Type B pancreatic cell (in vitro differentiated cells): ENCODE results near the gene FOXF1. TPM values are rescaled to one million over a fixed set of nuclear protein-coding genes. Genes with fewer than 3 reads are reported as not detected.

Experiments
- DNase-seq: peaks from one replicate; pipeline ENCODE4 v3.0.0; 2021; ENCODE audit warnings: mixed read lengths; ENCODE audit not compliant: unreplicated experiment; ENCODE audit errors: extremely low spot score
- H3K27ac Mint-ChIP-seq: 2 replicates; pipeline ENCODE4 v1.8.0; 2021; ENCODE audit warnings: mild to moderate bottlenecking, mixed read lengths
- H3K27me3 Mint-ChIP-seq: 2 replicates; pipeline ENCODE4 v1.8.0; 2021; ENCODE audit warnings: mixed read lengths
- H3K36me3 Mint-ChIP-seq: 2 replicates; pipeline ENCODE4 v1.8.0; 2021; ENCODE audit warnings: mixed read lengths
- H3K4me1 Mint-ChIP-seq: one replicate; pipeline ENCODE4 v1.8.0; 2021; ENCODE audit warnings: mixed read lengths; ENCODE audit not compliant: unreplicated experiment
- H3K4me3 Mint-ChIP-seq: 2 replicates; pipeline ENCODE4 v1.8.0; 2021; ENCODE audit warnings: mild to moderate bottlenecking, mixed read lengths
- H3K9me3 Mint-ChIP-seq: 2 replicates; pipeline ENCODE4 v1.8.0; 2021; ENCODE audit warnings: mixed read lengths
- CTCF ChIP-seq: fragments of 200-600 bp; sonication (generic); conservative IDR thresholded peaks from 2 replicates; pipeline ENCODE4 v1.5.0; 2021; ENCODE audit warnings: antibody characterized with exemption, mild to moderate bottlenecking
- total RNA-seq: library from RNA; stranded (reverse); gene quantifications from 2 replicates; pipeline ENCODE4 v1.2.1, GENCODE V29; 2021; ENCODE audit warnings: low replicate concordance

Gene FOXF1
- total RNA-seq, 1 donor from 2014 or later: 3.4 TPM

DNA sequence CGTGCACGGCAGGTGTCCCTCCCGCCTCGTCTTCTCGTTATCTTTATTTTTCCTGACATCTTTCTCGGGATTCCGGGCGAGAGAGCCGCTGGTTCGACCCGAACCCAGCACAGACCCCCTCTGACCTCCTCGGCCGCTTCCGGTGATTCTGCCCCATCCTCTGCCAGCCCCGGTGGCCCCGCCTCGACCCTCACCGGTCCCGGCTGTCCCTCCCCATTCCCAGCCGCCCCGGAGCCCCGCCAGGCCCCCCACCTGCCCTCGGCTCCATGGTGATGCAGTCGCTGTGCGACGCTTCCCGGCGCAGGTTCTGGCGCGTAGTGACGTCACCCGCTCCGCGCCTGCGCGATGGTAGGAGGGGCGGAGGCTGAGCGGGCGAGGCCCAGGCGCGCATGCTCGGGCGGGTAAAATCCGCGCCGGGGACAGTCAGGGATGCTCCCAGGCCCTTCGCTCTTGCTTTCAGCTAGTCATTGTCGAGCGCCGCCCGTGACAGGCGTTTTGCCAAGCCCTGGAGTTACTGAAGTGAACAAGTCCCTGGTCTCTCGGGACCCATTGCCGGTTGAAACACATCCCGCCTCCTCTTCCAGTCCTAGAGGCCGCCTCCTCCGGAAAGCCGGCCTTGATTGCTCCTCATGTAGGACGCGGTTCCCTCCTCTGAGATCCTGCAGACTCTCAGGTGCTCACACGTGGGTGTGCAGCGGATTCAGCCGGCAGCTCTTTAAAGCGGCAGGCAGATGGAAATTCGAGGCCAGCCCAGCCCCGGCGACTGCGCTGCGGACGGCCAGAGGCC lies 44.8 kb downstream of the FOXF1 start, which contains the start of gene MTHFSD:
Gene MTHFSD (minus strand): TSS at position 319 of the 787 bp plus-strand sequence. CDS start 51 bp downstream, at position 268.
- Mint-ChIP-seq H3K4me3 (peak within 1 kb of the TSS; percentile 87), H3K9me3 (no peaks in the 10 kb centered on the region), H3K4me1 (peaks cover 17% of the 10 kb centered on the region), H3K27ac (peak within 1 kb of the TSS; percentile 89), H3K36me3 (no peaks in the 10 kb centered on the region), H3K27me3 (peaks cover 10% of the 10 kb centered on the region)
- DNase-seq: peak; percentile 93
- no peak for TF ChIP-seq CTCF

- Mint-ChIP-seq H3K36me3 (no peaks in the 10 kb centered on the region), H3K4me3 (peak overlapping the region; percentile 87), H3K4me1 (peaks cover 17% of the 10 kb centered on the region), H3K9me3 (no peaks in the 10 kb centered on the region), H3K27me3 (peaks cover 13% of the 10 kb centered on the region), H3K27ac (peak overlapping the region; percentile 89)
- TF ChIP-seq CTCF: no peak
- DNase-seq: no peak
Measured at GRCh38 chr16:86555704-86556075, 45.4 kb downstream of the FOXF1 start.

DNA sequence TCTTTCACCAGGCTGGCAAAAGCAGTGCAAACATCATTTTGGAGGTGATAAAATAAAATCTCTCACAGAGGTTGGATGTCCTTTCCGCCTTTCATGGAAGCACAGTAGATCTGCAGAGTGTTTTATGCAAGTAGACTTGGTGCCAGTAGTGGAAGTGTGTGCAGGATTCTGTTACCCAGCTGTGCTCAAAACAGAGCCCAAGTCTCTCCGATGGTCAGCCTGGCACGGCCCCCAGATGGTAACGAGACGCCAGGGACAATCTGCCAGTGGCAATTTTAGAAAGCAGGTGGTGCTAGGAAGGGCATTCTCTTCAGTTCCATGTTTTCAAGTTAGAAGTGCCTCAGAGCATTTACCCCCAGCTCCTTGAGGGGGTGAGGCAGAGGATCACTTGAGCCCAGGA lies 46.2 kb downstream of the FOXF1 start:
- DNase-seq: no peak

GRCh38 chr16:86557587-86557986 lies 47.3 kb downstream of the FOXF1 start:
- H3K27ac Mint-ChIP-seq: no peak overlapping the region
- H3K27me3 Mint-ChIP-seq: peaks cover 17% of the 10 kb centered on the region
- no peaks in the 10 kb centered on the region for H3K36me3 Mint-ChIP-seq
- H3K4me3 Mint-ChIP-seq: no peak overlapping the region
- H3K4me1 Mint-ChIP-seq: peaks cover 13% of the 10 kb centered on the region
- TF ChIP-seq CTCF: no peak
- no peaks in the 10 kb centered on the region for H3K9me3 Mint-ChIP-seq
- DNase-seq: no peak

More for the DNA sequence above, 46.2 kb downstream of the FOXF1 start:
- Mint-ChIP-seq H3K36me3 (no peaks in the 10 kb centered on the region), H3K4me1 (peaks cover 17% of the 10 kb centered on the region), H3K9me3 (no peaks in the 10 kb centered on the region), H3K27me3 (peaks cover 17% of the 10 kb centered on the region), H3K27ac (no peak overlapping the region), H3K4me3 (no peak overlapping the region)
- TF ChIP-seq CTCF: no peak

GRCh38 chr16:86558355-86559193 lies 48.2 kb downstream of the FOXF1 start:
- Mint-ChIP-seq H3K4me3 (no peak overlapping the region), H3K27ac (no peak overlapping the region), H3K36me3 (no peaks in the 10 kb centered on the region), H3K27me3 (peaks cover 23% of the 10 kb centered on the region), H3K9me3 (no peaks in the 10 kb centered on the region), H3K4me1 (peaks cover 12% of the 10 kb centered on the region)
- DNase-seq: no peak
- TF ChIP-seq CTCF: no peak
